Measurements from ENCODE around the gene RHBDD3. TPM values are rescaled to one million over a fixed set of nuclear protein-coding genes. Genes with fewer than 3 reads are reported as not detected.

Gene RHBDD3
- total and polyA plus RNA-seq, 2 experiments from 2014 or later, result 55.0 to 115 TPM

DNA sequence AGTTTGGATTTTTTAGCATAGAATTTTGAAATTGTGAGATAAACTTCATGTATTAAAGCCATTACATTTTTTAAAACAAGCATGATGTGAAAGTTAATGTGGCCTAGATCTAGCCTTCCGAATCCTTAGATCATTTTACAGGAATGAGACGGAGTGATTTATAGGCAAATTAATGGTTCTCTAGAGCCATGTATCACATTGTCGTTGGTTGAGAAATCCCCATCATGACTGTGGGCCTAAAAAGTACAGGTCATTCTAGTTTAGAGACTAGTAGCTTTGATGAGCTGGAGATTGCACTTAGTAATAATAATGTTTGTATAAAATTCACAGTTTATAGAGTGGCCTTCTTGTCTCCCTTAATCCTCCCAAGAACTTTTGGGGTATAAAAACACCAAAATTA, 7.4 kb upstream of the RHBDD3 start:
- no peak overlapping the region for H2AFZ ChIP-seq
- H3F3A ChIP-seq (replicated peaks; ENCODE audit: low read depth), result peaks cover 18% of the 10 kb centered on the region
- H3K36me3 ChIP-seq (ENCODE audit: insufficient read depth), result peaks cover 84% of the 10 kb centered on the region
- H3K9me2 ChIP-seq (ENCODE audit: insufficient read depth), result no peaks in the 10 kb centered on the region
- no peak for ATAC-seq
- no peak overlapping the region for H3K27ac Mint-ChIP-seq
- peaks cover 80% of the 10 kb centered on the region for H4K20me1 ChIP-seq (replicated peaks; ENCODE audit: insufficient read depth)
- H3K4me1 Mint-ChIP-seq, result peaks cover 22% of the 10 kb centered on the region
- H3K79me2 ChIP-seq (replicated peaks; ENCODE audit: insufficient read depth), result peaks cover 100% of the 10 kb centered on the region
- H3K36me3 Mint-ChIP-seq (ENCODE audit: low read depth), result peaks cover 99% of the 10 kb centered on the region
- H3K4me3 Mint-ChIP-seq, result no peak overlapping the region
- no peak overlapping the region for H3K4me3 ChIP-seq
- no peak overlapping the region for H3K27ac ChIP-seq (ENCODE audit: low read depth)
- H3K27me3 Mint-ChIP-seq (ENCODE audit: insufficient read depth, low read depth, poor library complexity), result peaks cover 3% of the 10 kb centered on the region
- no peak for TF ChIP-seq ZNF114 (CRISPR knock-in tag; IDR thresholded peaks at IDR 0.05)
- TF ChIP-seq JUNB (IDR thresholded peaks at IDR 0.05; ENCODE audit: unreplicated experiment), result no peak
- TF ChIP-seq CREB1 (CRISPR knock-in tag; IDR thresholded peaks at IDR 0.05; ENCODE audit: low read depth), result no peak
- TF ChIP-seq, protein P1, sequence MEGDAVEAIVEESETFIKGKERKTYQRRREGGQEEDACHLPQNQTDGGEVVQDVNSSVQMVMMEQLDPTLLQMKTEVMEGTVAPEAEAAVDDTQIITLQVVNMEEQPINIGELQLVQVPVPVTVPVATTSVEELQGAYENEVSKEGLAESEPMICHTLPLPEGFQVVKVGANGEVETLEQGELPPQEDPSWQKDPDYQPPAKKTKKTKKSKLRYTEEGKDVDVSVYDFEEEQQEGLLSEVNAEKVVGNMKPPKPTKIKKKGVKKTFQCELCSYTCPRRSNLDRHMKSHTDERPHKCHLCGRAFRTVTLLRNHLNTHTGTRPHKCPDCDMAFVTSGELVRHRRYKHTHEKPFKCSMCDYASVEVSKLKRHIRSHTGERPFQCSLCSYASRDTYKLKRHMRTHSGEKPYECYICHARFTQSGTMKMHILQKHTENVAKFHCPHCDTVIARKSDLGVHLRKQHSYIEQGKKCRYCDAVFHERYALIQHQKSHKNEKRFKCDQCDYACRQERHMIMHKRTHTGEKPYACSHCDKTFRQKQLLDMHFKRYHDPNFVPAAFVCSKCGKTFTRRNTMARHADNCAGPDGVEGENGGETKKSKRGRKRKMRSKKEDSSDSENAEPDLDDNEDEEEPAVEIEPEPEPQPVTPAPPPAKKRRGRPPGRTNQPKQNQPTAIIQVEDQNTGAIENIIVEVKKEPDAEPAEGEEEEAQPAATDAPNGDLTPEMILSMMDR (conservative IDR thresholded peaks at IDR 0.05; ENCODE audit: low read depth in 2 of 2), result no peak
- TF ChIP-seq, protein P2, sequence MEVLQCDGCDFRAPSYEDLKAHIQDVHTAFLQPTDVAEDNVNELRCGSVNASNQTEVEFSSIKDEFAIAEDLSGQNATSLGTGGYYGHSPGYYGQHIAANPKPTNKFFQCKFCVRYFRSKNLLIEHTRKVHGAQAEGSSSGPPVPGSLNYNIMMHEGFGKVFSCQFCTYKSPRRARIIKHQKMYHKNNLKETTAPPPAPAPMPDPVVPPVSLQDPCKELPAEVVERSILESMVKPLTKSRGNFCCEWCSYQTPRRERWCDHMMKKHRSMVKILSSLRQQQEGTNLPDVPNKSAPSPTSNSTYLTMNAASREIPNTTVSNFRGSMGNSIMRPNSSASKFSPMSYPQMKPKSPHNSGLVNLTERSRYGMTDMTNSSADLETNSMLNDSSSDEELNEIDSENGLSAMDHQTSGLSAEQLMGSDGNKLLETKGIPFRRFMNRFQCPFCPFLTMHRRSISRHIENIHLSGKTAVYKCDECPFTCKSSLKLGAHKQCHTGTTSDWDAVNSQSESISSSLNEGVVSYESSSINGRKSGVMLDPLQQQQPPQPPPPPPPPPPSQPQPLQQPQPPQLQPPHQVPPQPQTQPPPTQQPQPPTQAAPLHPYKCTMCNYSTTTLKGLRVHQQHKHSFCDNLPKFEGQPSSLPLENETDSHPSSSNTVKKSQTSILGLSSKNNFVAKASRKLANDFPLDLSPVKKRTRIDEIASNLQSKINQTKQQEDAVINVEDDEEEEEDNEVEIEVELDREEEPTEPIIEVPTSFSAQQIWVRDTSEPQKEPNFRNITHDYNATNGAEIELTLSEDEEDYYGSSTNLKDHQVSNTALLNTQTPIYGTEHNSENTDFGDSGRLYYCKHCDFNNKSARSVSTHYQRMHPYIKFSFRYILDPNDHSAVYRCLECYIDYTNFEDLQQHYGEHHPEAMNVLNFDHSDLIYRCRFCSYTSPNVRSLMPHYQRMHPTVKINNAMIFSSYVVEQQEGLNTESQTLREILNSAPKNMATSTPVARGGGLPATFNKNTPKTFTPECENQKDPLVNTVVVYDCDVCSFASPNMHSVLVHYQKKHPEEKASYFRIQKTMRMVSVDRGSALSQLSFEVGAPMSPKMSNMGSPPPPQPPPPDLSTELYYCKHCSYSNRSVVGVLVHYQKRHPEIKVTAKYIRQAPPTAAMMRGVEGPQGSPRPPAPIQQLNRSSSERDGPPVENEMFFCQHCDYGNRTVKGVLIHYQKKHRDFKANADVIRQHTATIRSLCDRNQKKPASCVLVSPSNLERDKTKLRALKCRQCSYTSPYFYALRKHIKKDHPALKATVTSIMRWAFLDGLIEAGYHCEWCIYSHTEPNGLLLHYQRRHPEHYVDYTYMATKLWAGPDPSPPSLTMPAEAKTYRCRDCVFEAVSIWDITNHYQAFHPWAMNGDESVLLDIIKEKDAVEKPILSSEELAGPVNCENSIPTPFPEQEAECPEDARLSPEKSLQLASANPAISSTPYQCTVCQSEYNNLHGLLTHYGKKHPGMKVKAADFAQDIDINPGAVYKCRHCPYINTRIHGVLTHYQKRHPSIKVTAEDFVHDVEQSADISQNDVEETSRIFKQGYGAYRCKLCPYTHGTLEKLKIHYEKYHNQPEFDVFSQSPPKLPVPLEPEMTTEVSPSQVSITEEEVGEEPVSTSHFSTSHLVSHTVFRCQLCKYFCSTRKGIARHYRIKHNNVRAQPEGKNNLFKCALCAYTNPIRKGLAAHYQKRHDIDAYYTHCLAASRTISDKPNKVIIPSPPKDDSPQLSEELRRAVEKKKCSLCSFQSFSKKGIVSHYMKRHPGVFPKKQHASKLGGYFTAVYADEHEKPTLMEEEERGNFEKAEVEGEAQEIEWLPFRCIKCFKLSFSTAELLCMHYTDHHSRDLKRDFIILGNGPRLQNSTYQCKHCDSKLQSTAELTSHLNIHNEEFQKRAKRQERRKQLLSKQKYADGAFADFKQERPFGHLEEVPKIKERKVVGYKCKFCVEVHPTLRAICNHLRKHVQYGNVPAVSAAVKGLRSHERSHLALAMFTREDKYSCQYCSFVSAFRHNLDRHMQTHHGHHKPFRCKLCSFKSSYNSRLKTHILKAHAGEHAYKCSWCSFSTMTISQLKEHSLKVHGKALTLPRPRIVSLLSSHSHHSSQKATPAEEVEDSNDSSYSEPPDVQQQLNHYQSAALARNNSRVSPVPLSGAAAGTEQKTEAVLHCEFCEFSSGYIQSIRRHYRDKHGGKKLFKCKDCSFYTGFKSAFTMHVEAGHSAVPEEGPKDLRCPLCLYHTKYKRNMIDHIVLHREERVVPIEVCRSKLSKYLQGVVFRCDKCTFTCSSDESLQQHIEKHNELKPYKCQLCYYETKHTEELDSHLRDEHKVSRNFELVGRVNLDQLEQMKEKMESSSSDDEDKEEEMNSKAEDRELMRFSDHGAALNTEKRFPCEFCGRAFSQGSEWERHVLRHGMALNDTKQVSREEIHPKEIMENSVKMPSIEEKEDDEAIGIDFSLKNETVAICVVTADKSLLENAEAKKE (CRISPR knock-in tag; IDR thresholded peaks at IDR 0.05), result no peak
- TF ChIP-seq NANOG (IDR thresholded peaks at IDR 0.05; ENCODE audit: borderline replicate concordance), result no peak
- TF ChIP-seq, protein P3, sequence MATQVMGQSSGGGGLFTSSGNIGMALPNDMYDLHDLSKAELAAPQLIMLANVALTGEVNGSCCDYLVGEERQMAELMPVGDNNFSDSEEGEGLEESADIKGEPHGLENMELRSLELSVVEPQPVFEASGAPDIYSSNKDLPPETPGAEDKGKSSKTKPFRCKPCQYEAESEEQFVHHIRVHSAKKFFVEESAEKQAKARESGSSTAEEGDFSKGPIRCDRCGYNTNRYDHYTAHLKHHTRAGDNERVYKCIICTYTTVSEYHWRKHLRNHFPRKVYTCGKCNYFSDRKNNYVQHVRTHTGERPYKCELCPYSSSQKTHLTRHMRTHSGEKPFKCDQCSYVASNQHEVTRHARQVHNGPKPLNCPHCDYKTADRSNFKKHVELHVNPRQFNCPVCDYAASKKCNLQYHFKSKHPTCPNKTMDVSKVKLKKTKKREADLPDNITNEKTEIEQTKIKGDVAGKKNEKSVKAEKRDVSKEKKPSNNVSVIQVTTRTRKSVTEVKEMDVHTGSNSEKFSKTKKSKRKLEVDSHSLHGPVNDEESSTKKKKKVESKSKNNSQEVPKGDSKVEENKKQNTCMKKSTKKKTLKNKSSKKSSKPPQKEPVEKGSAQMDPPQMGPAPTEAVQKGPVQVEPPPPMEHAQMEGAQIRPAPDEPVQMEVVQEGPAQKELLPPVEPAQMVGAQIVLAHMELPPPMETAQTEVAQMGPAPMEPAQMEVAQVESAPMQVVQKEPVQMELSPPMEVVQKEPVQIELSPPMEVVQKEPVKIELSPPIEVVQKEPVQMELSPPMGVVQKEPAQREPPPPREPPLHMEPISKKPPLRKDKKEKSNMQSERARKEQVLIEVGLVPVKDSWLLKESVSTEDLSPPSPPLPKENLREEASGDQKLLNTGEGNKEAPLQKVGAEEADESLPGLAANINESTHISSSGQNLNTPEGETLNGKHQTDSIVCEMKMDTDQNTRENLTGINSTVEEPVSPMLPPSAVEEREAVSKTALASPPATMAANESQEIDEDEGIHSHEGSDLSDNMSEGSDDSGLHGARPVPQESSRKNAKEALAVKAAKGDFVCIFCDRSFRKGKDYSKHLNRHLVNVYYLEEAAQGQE (IDR thresholded peaks at IDR 0.05; ENCODE audit: unreplicated experiment), result no peak
- TF ChIP-seq, protein P4, sequence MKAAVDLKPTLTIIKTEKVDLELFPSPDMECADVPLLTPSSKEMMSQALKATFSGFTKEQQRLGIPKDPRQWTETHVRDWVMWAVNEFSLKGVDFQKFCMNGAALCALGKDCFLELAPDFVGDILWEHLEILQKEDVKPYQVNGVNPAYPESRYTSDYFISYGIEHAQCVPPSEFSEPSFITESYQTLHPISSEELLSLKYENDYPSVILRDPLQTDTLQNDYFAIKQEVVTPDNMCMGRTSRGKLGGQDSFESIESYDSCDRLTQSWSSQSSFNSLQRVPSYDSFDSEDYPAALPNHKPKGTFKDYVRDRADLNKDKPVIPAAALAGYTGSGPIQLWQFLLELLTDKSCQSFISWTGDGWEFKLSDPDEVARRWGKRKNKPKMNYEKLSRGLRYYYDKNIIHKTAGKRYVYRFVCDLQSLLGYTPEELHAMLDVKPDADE (IDR thresholded peaks at IDR 0.05), result no peak
- no peak for TF ChIP-seq EZH2 (IDR thresholded peaks at IDR 0.05; ENCODE audit: low read depth, unreplicated experiment)
- TF ChIP-seq EZH2phosphoT487 (IDR thresholded peaks at IDR 0.05; ENCODE audit: unreplicated experiment), result no peak
- no peak for TF ChIP-seq STAT1 (IDR thresholded peaks at IDR 0.05; ENCODE audit: unreplicated experiment)
- TF ChIP-seq ZNF331 (CRISPR knock-in tag; IDR thresholded peaks at IDR 0.05; ENCODE audit: low read depth), result no peak
- no peak for TF ChIP-seq POLR2AphosphoS5 (IDR thresholded peaks at IDR 0.05; ENCODE audit: low read depth)
- H3K27me3 ChIP-seq (ENCODE audit: insufficient read depth), result no peaks in the 10 kb centered on the region
- H3K4me2 ChIP-seq, result no peak overlapping the region
- H3K9me3 Mint-ChIP-seq, result no peaks in the 10 kb centered on the region
- peaks cover 14% of the 10 kb centered on the region for H3K4me1 ChIP-seq (ENCODE audit: insufficient read depth)
- no peak for DNase-seq (ENCODE audit: low spot score)
